Frontal cortex (tissue), 4 donors: ENCODE results near the gene PCTP. TPM values are rescaled to one million over a fixed set of nuclear protein-coding genes. Genes with fewer than 3 reads are reported as not detected.
A peak's percentile ranks its signal among the peaks of the same experiment; 100 is the strongest.

Source experiments
- DNase-seq, 2 donors: peaks; one replicate each; pipeline ENCODE4 v3.0.0; 2012; ENCODE audit warnings: low spot score in 2 of 2
- FAIRE-seq: peaks from 2 replicates; lab custom pipeline; 2012; peaks lifted over from hg19 to GRCh38; lab: Jason Lieb, UNC
- total RNA-seq: library from RNA; depleted of rRNA; stranded (reverse); fragments of >200 nt; gene quantifications from one replicate; pipeline ENCODE4 v1.2.3, GENCODE V29; 2014
- donor health status: control.
- donor health status: control.
- donor health status: control.

Gene PCTP
- total RNA-seq, 1 donor from 2014 or later = 4.9 TPM

GRCh38 chr17:55726440-55726839, 24.4 kb upstream of the PCTP start:
- DNase-seq (no peak), FAIRE-seq (no peak)

GRCh38 chr17:55727275-55727674, 23.6 kb upstream of the PCTP start:
- FAIRE-seq = no peak
- DNase-seq = no peak

- DNase-seq (no peak), FAIRE-seq (no peak)
Observed at GRCh38 chr17:55727920-55728319, 22.9 kb upstream of the PCTP start.

GRCh38 chr17:55728361-55728760, 22.5 kb upstream of the PCTP start:
- FAIRE-seq = no peak
- DNase-seq = no peak

GRCh38 chr17:55728833-55729232, 22.0 kb upstream of the PCTP start:
- no peak for DNase-seq
- no peak for FAIRE-seq

GRCh38 chr17:55729484-55729883, 21.4 kb upstream of the PCTP start:
- FAIRE-seq (no peak), DNase-seq (no peak)

- FAIRE-seq = no peak
Observed at GRCh38 chr17:55730380-55730779, 20.5 kb upstream of the PCTP start.

GRCh38 chr17:55730808-55731207, 20.0 kb upstream of the PCTP start:
- FAIRE-seq (no peak), DNase-seq (no peak)

More at GRCh38 chr17:55730380-55730779, 20.5 kb upstream of the PCTP start:
- DNase-seq = no peak

- FAIRE-seq (no peak), DNase-seq (no peak)
Observed at GRCh38 chr17:55731586-55732250, 19.1 kb upstream of the PCTP start.

- FAIRE-seq (no peak), DNase-seq (no peak)
Observed at GRCh38 chr17:55734128-55734781, 16.6 kb upstream of the PCTP start.

- no peak for DNase-seq
- peak; percentile 42 for FAIRE-seq
Observed at GRCh38 chr17:55735731-55736405, 15.0 kb upstream of the PCTP start.

- DNase-seq (no peak), FAIRE-seq (no peak)
Observed at GRCh38 chr17:55737976-55738501, 12.8 kb upstream of the PCTP start.

GRCh38 chr17:55740511-55741355, 10.1 kb upstream of the PCTP start:
- FAIRE-seq (no peak), DNase-seq (no peak)

- FAIRE-seq (no peak), DNase-seq (no peak)
Observed at GRCh38 chr17:55741356-55741700, 9.5 kb upstream of the PCTP start.

- FAIRE-seq = no peak
- DNase-seq = no peak
Observed at GRCh38 chr17:55742272-55743102, 8.4 kb upstream of the PCTP start.

GRCh38 chr17:55743103-55743679, 7.7 kb upstream of the PCTP start:
- FAIRE-seq (no peak), DNase-seq (no peak)

GRCh38 chr17:55745258-55745657, 5.6 kb upstream of the PCTP start:
- DNase-seq = no peak
- FAIRE-seq = no peak

GRCh38 chr17:55746466-55746865, 4.4 kb upstream of the PCTP start:
- DNase-seq (no peak), FAIRE-seq (no peak)

- FAIRE-seq (no peak), DNase-seq (no peak)
Observed at GRCh38 chr17:55747209-55747608, 3.6 kb upstream of the PCTP start.
